ENCODE measurements around the gene PGLYRP4.

GRCh38 chr1:153293480-153293775, 55.2 kb downstream of the PGLYRP4 start:
- TF ChIP-seq POLR2AphosphoS5 (IDR thresholded peaks at IDR 0.05; ENCODE audit: low read depth, low read length) (no peak), TCF7L2 (IDR thresholded peaks at IDR 0.05; ENCODE audit: low read depth, low read length) (no peak), CTCF (IDR thresholded peaks at IDR 0.05) (no peak), REST (IDR thresholded peaks at IDR 0.05; ENCODE audit: insufficient read depth in 1 of 2, low read depth in 2 of 2, low read length in 1 of 2) (no peak), SIN3A (IDR thresholded peaks at IDR 0.05; ENCODE audit: borderline replicate concordance, insufficient read depth, low read depth, low read length) (no peak)

All from Panc1 (cell line).